Mesenchymal stem cell (in vitro differentiated cells and primary cell): Measurements from ENCODE around the gene SIPA1L3.

Source experiments
- DNase-seq: peaks from one replicate; pipeline ENCODE4 v3.0.0-alpha.2; 2013
- H2AFZ ChIP-seq: one replicate; pipeline ENCODE4 v1.6.1; 2013; ENCODE audit warnings: low read depth, mild to moderate bottlenecking, control low read depth, inconsistent platforms, low read length, moderate library complexity
- H2AK5ac ChIP-seq: 2 replicates; pipeline ENCODE4 v1.6.1; 2013; ENCODE audit warnings: low read length, moderate library complexity, mild to moderate bottlenecking, inconsistent platforms; ENCODE audit not compliant: severe bottlenecking
- H2BK120ac ChIP-seq: one replicate; pipeline ENCODE4 v1.6.1; 2013; ENCODE audit warnings: low read depth, mild to moderate bottlenecking, inconsistent platforms, low read length, moderate library complexity
- H2BK12ac ChIP-seq, 2 experiments: one replicate each; pipeline ENCODE4 v1.6.1; 2013; ENCODE audit warnings: inconsistent platforms in 2 of 2, low read length in 2 of 2, mild to moderate bottlenecking in 2 of 2, moderate library complexity in 2 of 2, control low read depth in 1 of 2
- H2BK15ac ChIP-seq: one replicate; pipeline ENCODE4 v1.6.1; 2013; ENCODE audit warnings: mild to moderate bottlenecking, low read depth, inconsistent platforms; ENCODE audit not compliant: poor library complexity, severe bottlenecking
- H2BK5ac ChIP-seq: 2 replicates; pipeline ENCODE4 v1.6.1; 2013; ENCODE audit warnings: low read depth, mild to moderate bottlenecking, low read length, control low read depth, inconsistent platforms; ENCODE audit not compliant: poor library complexity, severe bottlenecking
- H3K14ac ChIP-seq, 2 experiments: one replicate each; pipeline ENCODE4 v1.6.1; 2013; ENCODE audit warnings: inconsistent platforms in 2 of 2, low read length in 2 of 2, control low read depth in 1 of 2, mild to moderate bottlenecking in 1 of 2, moderate library complexity in 1 of 2
- H3K18ac ChIP-seq, 2 experiments: one replicate each; pipeline ENCODE4 v1.6.1; 2013; ENCODE audit warnings: inconsistent platforms in 2 of 2, low read length in 2 of 2, control low read depth in 1 of 2, low read depth in 1 of 2, mild to moderate bottlenecking in 1 of 2
- H3K23ac ChIP-seq, 2 experiments: one replicate each; pipeline ENCODE4 v1.6.1; 2013; ENCODE audit warnings: inconsistent platforms in 2 of 2, low read length in 2 of 2, mild to moderate bottlenecking in 2 of 2, moderate library complexity in 2 of 2, control low read depth in 1 of 2
- H3K27ac ChIP-seq: 2 replicates; pipeline ENCODE4 v1.5.1; 2013; ENCODE audit warnings: mild to moderate bottlenecking, moderate library complexity, low read length, control low read depth, inconsistent platforms; ENCODE audit not compliant: poor library complexity, severe bottlenecking
- H3K27me3 ChIP-seq, 2 experiments: 2 replicates each; pipeline versions ENCODE4 v1.6.1 to v1.7.0; 2013; ENCODE audit warnings: low read length in 2 of 2, mild to moderate bottlenecking in 2 of 2, moderate library complexity in 2 of 2, control low read depth in 1 of 2, inconsistent platforms in 1 of 2; ENCODE audit not compliant: control insufficient read depth in 1 of 2, insufficient read depth in 1 of 2
- H3K36me3 ChIP-seq, 2 experiments: 2 replicates each; pipeline versions ENCODE4 v1.6.1 to v1.7.0; 2013; ENCODE audit warnings: low read length in 2 of 2, control low read depth in 1 of 2, inconsistent platforms in 1 of 2, low read depth in 1 of 2, mild to moderate bottlenecking in 1 of 2; ENCODE audit not compliant: insufficient read depth in 2 of 2, control insufficient read depth in 1 of 2
- H3K4ac ChIP-seq, 2 experiments: one replicate each; pipeline ENCODE4 v1.6.1; 2013; ENCODE audit warnings: inconsistent platforms in 2 of 2, low read length in 2 of 2, mild to moderate bottlenecking in 2 of 2, moderate library complexity in 2 of 2, control low read depth in 1 of 2, low read depth in 1 of 2
- H3K4me1 ChIP-seq: 2 replicates; pipeline ENCODE4 v1.6.1; 2013; ENCODE audit warnings: low read depth, low read length, control low read depth; ENCODE audit not compliant: control insufficient read depth, insufficient read depth
- H3K4me2 ChIP-seq: 2 replicates; pipeline ENCODE4 v1.6.1; 2013; ENCODE audit warnings: low read length, mild to moderate bottlenecking, inconsistent platforms; ENCODE audit not compliant: poor library complexity, severe bottlenecking
- H3K4me3 ChIP-seq, 2 experiments: 2 replicates each; pipeline versions ENCODE4 v1.5.1 to v1.7.0; 2013; ENCODE audit warnings: low read length in 2 of 2, mild to moderate bottlenecking in 2 of 2, control low read depth in 1 of 2, low read depth in 1 of 2; ENCODE audit not compliant: insufficient read depth in 1 of 2
- H3K79me1 ChIP-seq: replicated peaks from 2 replicates; pipeline ENCODE4 v1.6.1; 2013; ENCODE audit warnings: mild to moderate bottlenecking, control low read depth, low read length, inconsistent platforms; ENCODE audit not compliant: poor library complexity, severe bottlenecking
- H3K9ac ChIP-seq: 2 replicates; pipeline ENCODE4 v1.7.0; 2013; ENCODE audit warnings: mild to moderate bottlenecking, low read length, moderate library complexity
- H3K9me3 ChIP-seq: 2 replicates; pipeline ENCODE4 v1.7.0; 2013; ENCODE audit warnings: mild to moderate bottlenecking, low read length; ENCODE audit not compliant: control insufficient read depth
- H4K8ac ChIP-seq: one replicate; pipeline ENCODE4 v1.6.1; 2013; ENCODE audit warnings: inconsistent platforms, mild to moderate bottlenecking, low read length, moderate library complexity
- H4K91ac ChIP-seq: one replicate; pipeline ENCODE4 v1.6.1; 2013; ENCODE audit warnings: mild to moderate bottlenecking, low read length, inconsistent platforms
- WGBS: methylation state at CpG from one replicate; pipeline ENCODE4 v1.1.7; 2013; ENCODE audit warnings: mixed read lengths; 5-methylcytosine and 5-hydroxymethylcytosine counted together

SIPA1L3 gene

GRCh38 chr19:37925212-37925611 is 18.2 kb downstream of the SIPA1L3 start:
- H3K4ac ChIP-seq: no peak overlapping the region
- no peak overlapping the region for H3K23ac ChIP-seq
- no peak overlapping the region for H3K27ac ChIP-seq
- no peak overlapping the region for H3K4me3 ChIP-seq
- H3K4me1 ChIP-seq: peaks cover 15% of the 10 kb centered on the region
- no peak overlapping the region for H2BK120ac ChIP-seq
- H2AFZ ChIP-seq: no peak overlapping the region
- no peaks in the 10 kb centered on the region for H3K27me3 ChIP-seq
- H3K4me2 ChIP-seq: no peak overlapping the region
- no peak overlapping the region for H4K91ac ChIP-seq
- H3K18ac ChIP-seq: no peak overlapping the region
- H4K8ac ChIP-seq: no peak overlapping the region
- no peak for DNase-seq
- H3K9me3 ChIP-seq: no peaks in the 10 kb centered on the region
- no peak overlapping the region for H3K14ac ChIP-seq
- H3K79me1 ChIP-seq: peaks cover 13% of the 10 kb centered on the region
- no peak overlapping the region for H3K9ac ChIP-seq
- peaks cover 18 to 38% of the 10 kb centered on the region in 2 experiments for H3K36me3 ChIP-seq
- H2BK15ac ChIP-seq: no peak overlapping the region
- no peak overlapping the region for H2BK5ac ChIP-seq
- WGBS: 98% methylated on average over 3 of the region's 3 CpGs
- H2AK5ac ChIP-seq: no peak overlapping the region
- no peak overlapping the region for H2BK12ac ChIP-seq

GRCh38 chr19:37926255-37926654 is 19.2 kb downstream of the SIPA1L3 start:
- no peak overlapping the region for H4K8ac ChIP-seq
- no peak overlapping the region for H2BK120ac ChIP-seq
- no peak overlapping the region for H3K4me2 ChIP-seq
- no peak overlapping the region for H3K9ac ChIP-seq
- H3K4me3 ChIP-seq: no peak overlapping the region
- no peak overlapping the region for H3K4ac ChIP-seq
- H3K23ac ChIP-seq: no peak overlapping the region
- 92% methylated on average over 10 of the region's 10 CpGs for WGBS
- H3K27ac ChIP-seq: no peak overlapping the region
- no peak overlapping the region for H2BK12ac ChIP-seq
- no peak overlapping the region for H3K18ac ChIP-seq
- H3K79me1 ChIP-seq: peaks cover 11% of the 10 kb centered on the region
- H4K91ac ChIP-seq: no peak overlapping the region
- no peak overlapping the region for H2BK5ac ChIP-seq
- no peak overlapping the region for H2AK5ac ChIP-seq
- no peaks in the 10 kb centered on the region for H3K9me3 ChIP-seq
- DNase-seq: no peak
- no peak overlapping the region for H3K14ac ChIP-seq
- H2BK15ac ChIP-seq: no peak overlapping the region
- H3K36me3 ChIP-seq: peaks cover 12 to 34% of the 10 kb centered on the region in 2 experiments
- no peak overlapping the region for H2AFZ ChIP-seq
- H3K27me3 ChIP-seq: no peaks in the 10 kb centered on the region
- H3K4me1 ChIP-seq: peaks cover 15% of the 10 kb centered on the region

- Histone ChIP-seq H2AK5ac (no peak overlapping the region), H4K91ac (peak overlapping the region; percentile 52), H2BK12ac (no peak overlapping the region), H3K18ac (no peak overlapping the region), H3K27ac (no peak overlapping the region), H2BK120ac (no peak overlapping the region), H3K4me3 (no peak overlapping the region), H3K27me3 (no peaks in the 10 kb centered on the region), H3K14ac (no peak overlapping the region), H2AFZ (no peak overlapping the region), H2BK15ac (no peak overlapping the region), H2BK5ac (no peak overlapping the region), H3K4me2 (no peak overlapping the region), H4K8ac (no peak overlapping the region), H3K4ac (no peak overlapping the region), H3K9me3 (no peaks in the 10 kb centered on the region), H3K9ac (no peak overlapping the region), H3K23ac (no peak overlapping the region), H3K4me1 (peaks cover 16% of the 10 kb centered on the region), H3K79me1 (peaks cover 11% of the 10 kb centered on the region), H3K36me3 (peaks cover 11 to 30% of the 10 kb centered on the region in 2 experiments)
- 88% methylated on average over 5 of the region's 5 CpGs for WGBS
- no peak for DNase-seq
These were observed 19.7 kb downstream of the SIPA1L3 start for GRCh38 chr19:37926711-37927110.

GRCh38 chr19:37928527-37929286 is 21.7 kb downstream of the SIPA1L3 start:
- peaks cover 0 to 16% of the 10 kb centered on the region in 2 experiments for H3K36me3 ChIP-seq

More at GRCh38 chr19:37928527-37929286, 21.7 kb downstream of the SIPA1L3 start:
- no peak overlapping the region for H2BK5ac ChIP-seq
- no peak overlapping the region for H4K8ac ChIP-seq
- H3K4me1 ChIP-seq: peaks cover 25% of the 10 kb centered on the region
- no peak overlapping the region for H4K91ac ChIP-seq
- H3K4me2 ChIP-seq: no peak overlapping the region
- H3K9me3 ChIP-seq: no peaks in the 10 kb centered on the region
- H3K9ac ChIP-seq: no peak overlapping the region
- no peak overlapping the region for H3K4ac ChIP-seq
- no peak for DNase-seq
- H3K79me1 ChIP-seq: peaks cover 10% of the 10 kb centered on the region
- peak overlapping the region; percentile 60 for H2AK5ac ChIP-seq
- H3K4me3 ChIP-seq: no peak overlapping the region
- no peak overlapping the region for H2BK12ac ChIP-seq
- 83% methylated on average over 5 of the region's 5 CpGs for WGBS
- H3K14ac ChIP-seq: no peak overlapping the region
- no peak overlapping the region for H2BK15ac ChIP-seq
- H3K27me3 ChIP-seq: no peaks in the 10 kb centered on the region
- no peak overlapping the region for H2AFZ ChIP-seq
- no peak overlapping the region for H3K18ac ChIP-seq
- no peak overlapping the region for H2BK120ac ChIP-seq
- H3K27ac ChIP-seq: no peak overlapping the region
- H3K23ac ChIP-seq: no peak overlapping the region
